Umbilical cord (tissue), 2 donors: ENCODE data around the gene ST3GAL2. TPM values are rescaled to one million over a fixed set of nuclear protein-coding genes. Genes with fewer than 3 reads are reported as not detected.
"Not testable (repeated sequence)": the region's sequence is repeated elsewhere in the genome, so short reads cannot be mapped to it uniquely, and the experiment has no call there.

Source experiments
- DNase-seq: peaks from one replicate; pipeline ENCODE4 v3.0.0-alpha.2; 2015; ENCODE audit warnings: low spot score
- total RNA-seq: library from RNA; depleted of rRNA; stranded (reverse); fragments of >200 nt; gene quantifications from one replicate; pipeline ENCODE4 v1.2.3, GENCODE V29; 2014; ENCODE audit warnings: low replicate concordance; ENCODE audit not compliant: insufficient read depth

The ST3GAL2 gene
- total RNA-seq, 1 donor from 2014 or later = 21.7 TPM

- DNase-seq = no peak
Observed at GRCh38 chr16:70467608-70468007, 28.7 kb upstream of the ST3GAL2 start.

GRCh38 chr16:70467113-70467512, 28.2 kb upstream of the ST3GAL2 start:
- DNase-seq = no peak

GRCh38 chr16:70466805-70467076, 27.8 kb upstream of the ST3GAL2 start:
- no peak for DNase-seq

GRCh38 chr16:70465999-70466804, 27.3 kb upstream of the ST3GAL2 start:
- no peak for DNase-seq

GRCh38 chr16:70463235-70463634, 24.3 kb upstream of the ST3GAL2 start:
- no peak for DNase-seq

GRCh38 chr16:70460737-70461261, 21.9 kb upstream of the ST3GAL2 start:
- DNase-seq = no peak

- no peak for DNase-seq
Observed at GRCh38 chr16:70457446-70458166, 18.7 kb upstream of the ST3GAL2 start.

GRCh38 chr16:70455910-70456309, 17.0 kb upstream of the ST3GAL2 start:
- no peak for DNase-seq

- DNase-seq = peak; percentile 83
Observed at GRCh38 chr16:70454222-70455034, 15.5 kb upstream of the ST3GAL2 start, which contains the start of gene FCSK. Gene FCSK (plus strand): TSS chr16:70454595. CDS start chr16:70463191, 8,596 bp downstream.

GRCh38 chr16:70453892-70454221, 15.0 kb upstream of the ST3GAL2 start:
- no peak for DNase-seq

GRCh38 chr16:70453117-70453891, 14.4 kb upstream of the ST3GAL2 start:
- DNase-seq = no peak

- not testable (repeated sequence) for DNase-seq
Observed at GRCh38 chr16:70451004-70451340, 12.1 kb upstream of the ST3GAL2 start.

GRCh38 chr16:70450142-70451003, 11.5 kb upstream of the ST3GAL2 start:
- not testable (repeated sequence) for DNase-seq

- no peak for DNase-seq
Observed at GRCh38 chr16:70448075-70448474, 9.2 kb upstream of the ST3GAL2 start.

- DNase-seq = no peak
Observed at GRCh38 chr16:70444249-70445063, 5.6 kb upstream of the ST3GAL2 start.

GRCh38 chr16:70442344-70442743, 3.4 kb upstream of the ST3GAL2 start:
- no peak for DNase-seq

- DNase-seq = no peak
Observed at GRCh38 chr16:70441406-70441990, 2.6 kb upstream of the ST3GAL2 start.

- no peak for DNase-seq
Observed at GRCh38 chr16:70440009-70440692, 1.3 kb upstream of the ST3GAL2 start.

GRCh38 chr16:70438585-70438968, 323 bp downstream of the ST3GAL2 start:
- DNase-seq = no peak
